Measurements from ENCODE around the gene SEC61G. TPM values are rescaled to one million over a fixed set of nuclear protein-coding genes. Genes with fewer than 3 reads are reported as not detected.
A peak's percentile ranks its signal among the peaks of the same experiment; 100 is the strongest.

SEC61G gene
- total RNA-seq, 1 experiment from 2014 or later: 359 TPM

DNA sequence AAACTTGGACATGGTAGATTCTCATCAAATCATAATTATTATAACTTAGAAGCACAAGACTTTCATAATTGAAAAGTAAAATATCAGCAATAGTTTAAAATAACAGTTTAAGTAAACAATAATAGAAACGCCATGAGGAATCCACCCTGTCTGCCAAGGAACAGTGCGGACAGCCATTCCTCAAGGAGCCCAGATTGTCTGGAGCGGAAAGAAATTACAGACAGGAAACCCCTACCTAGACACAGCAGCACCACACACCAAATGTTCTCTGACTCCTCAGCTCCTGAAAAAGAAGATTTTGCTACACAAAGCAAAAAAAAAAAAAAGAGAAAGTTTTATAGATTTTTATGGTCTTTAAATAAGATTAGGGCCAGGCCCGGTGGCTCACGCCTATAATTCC is 21.5 kb upstream of the SEC61G start:
- no peak for DNase-seq
- no peaks in the 10 kb centered on the region for H3K9me3 ChIP-seq (replicated peaks)
- no peak overlapping the region for H3K4me3 ChIP-seq
- no peaks in the 10 kb centered on the region for H3K36me3 ChIP-seq
- no peak overlapping the region for H3K27ac ChIP-seq
- H3K27me3 ChIP-seq: no peaks in the 10 kb centered on the region
- H3K4me1 ChIP-seq: peaks cover 43% of the 10 kb centered on the region

DNA sequence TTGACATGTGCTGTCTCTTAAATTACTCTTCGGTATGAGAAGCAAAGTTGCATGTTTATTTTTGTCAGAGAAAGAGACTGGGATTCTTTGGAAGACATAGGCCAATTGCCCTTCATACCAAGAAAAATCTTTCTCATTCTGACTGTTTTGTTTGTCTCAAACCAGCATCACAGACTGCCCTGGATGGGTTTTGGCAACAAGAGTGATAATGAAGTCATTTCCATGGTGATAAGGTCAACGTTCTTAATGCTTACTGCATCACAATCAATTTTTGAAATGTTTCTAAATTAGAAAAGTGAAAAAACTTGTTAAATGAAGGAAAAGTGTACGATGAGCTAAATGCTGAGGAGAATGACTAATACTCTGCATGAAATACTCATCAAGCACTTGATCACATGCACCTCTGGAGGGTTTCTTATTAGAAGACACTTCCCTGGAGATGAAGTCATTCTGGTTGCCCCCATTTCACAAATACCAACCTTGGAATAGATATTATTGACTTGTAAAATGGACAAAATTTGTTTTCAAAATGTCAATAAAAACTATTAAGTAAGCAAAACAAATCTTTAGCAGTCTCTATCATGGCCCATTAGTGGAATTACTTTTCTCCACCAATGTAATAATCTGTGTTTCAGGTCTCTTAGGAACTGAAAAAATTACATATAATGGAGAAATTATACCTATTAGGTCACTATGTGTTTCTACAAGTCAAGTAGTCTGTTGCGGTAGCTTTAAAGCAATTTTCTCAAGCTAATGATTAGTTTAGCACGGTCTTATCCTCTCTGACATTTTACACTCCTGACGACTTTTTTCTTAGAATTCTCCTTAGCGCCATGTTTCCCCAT is 19.9 kb upstream of the SEC61G start:
- Histone ChIP-seq H3K27me3 (no peaks in the 10 kb centered on the region), H3K4me3 (no peak overlapping the region), H3K36me3 (no peaks in the 10 kb centered on the region), H3K9me3 (replicated peaks) (no peaks in the 10 kb centered on the region), H3K4me1 (peaks cover 33% of the 10 kb centered on the region), H3K27ac (peak overlapping the region; percentile 30; the same call in 1 of the 2 replicates)
- DNase-seq: peak in 1 of 2 experiments; percentile 36

DNA sequence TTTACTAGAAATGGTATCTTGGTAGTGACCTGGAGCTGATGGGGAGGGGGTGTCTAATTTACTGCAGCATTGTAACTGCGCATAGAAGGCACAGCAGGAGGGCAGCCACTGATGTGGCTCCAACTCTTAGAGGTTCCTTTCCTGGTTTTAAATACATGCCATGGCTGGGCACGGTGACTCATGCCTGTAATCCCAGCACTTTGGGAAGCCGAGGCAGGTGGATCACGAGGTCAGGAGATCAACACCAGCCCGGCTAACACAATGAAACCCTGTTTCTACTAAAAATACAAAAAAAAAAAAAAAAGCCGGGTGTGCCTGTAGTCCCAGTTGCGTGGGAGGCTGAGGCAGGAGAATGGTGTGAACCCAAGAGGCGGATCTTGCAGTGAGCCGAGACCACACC is 19.2 kb upstream of the SEC61G start:
- DNase-seq: peak; percentile 52 to 70
- no peaks in the 10 kb centered on the region for H3K36me3 ChIP-seq
- H3K27me3 ChIP-seq: no peaks in the 10 kb centered on the region
- H3K27ac ChIP-seq: no peak overlapping the region
- peaks cover 26% of the 10 kb centered on the region for H3K4me1 ChIP-seq
- no peak overlapping the region for H3K4me3 ChIP-seq
- no peaks in the 10 kb centered on the region for H3K9me3 ChIP-seq (replicated peaks)

DNA sequence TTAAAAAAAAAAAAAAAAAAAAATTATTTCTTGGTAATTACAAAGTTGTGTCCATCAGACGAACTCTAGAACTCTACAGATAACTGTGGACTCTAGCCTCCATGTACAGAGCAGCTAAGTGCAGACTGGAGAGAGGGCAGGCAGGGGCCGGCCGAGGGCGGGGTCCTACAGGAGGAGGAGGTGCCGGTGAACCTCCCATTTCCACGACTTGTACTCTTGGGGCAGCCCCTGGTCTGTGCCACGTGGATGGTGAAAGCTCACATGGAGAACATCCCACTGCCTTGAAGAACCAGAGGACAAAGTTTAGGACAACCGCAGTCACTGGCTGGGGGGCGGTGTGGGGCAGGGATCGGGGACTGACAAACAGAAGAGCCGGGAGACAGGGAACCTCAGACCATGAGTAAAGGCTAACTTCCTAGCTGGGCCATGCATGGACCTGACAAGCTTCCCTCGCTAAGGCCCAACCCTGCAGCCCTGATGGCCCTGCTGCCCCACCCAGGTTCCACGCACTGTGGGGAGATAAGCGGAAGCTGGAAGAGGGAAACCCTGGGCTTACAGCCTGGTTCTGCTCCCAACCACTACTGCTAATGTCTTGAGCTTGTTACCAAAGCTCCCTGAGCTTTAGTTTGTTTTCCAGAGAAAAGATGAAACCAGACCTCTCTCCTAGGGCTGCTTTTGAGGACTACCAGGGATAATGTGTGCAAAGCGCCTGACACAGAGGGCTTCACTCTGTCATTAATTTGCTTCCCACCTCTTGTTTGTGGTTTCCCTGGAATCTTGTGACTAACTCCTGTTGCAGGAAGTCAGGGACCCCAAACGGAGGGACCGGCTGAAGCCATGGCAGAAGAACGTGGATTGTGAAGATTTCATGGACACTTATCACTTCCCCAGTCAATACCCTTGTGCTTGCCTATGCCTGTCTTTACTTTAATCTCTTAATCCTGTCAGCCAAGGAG is 16.1 kb upstream of the SEC61G start:
- H3K4me1 ChIP-seq: peaks cover 23% of the 10 kb centered on the region
- H3K27me3 ChIP-seq: no peaks in the 10 kb centered on the region
- no peaks in the 10 kb centered on the region for H3K9me3 ChIP-seq (replicated peaks)
- no peaks in the 10 kb centered on the region for H3K36me3 ChIP-seq
- no peak overlapping the region for H3K4me3 ChIP-seq
- DNase-seq: peak; percentile 77 to 93
- H3K27ac ChIP-seq: peak overlapping the region; percentile 44

DNA sequence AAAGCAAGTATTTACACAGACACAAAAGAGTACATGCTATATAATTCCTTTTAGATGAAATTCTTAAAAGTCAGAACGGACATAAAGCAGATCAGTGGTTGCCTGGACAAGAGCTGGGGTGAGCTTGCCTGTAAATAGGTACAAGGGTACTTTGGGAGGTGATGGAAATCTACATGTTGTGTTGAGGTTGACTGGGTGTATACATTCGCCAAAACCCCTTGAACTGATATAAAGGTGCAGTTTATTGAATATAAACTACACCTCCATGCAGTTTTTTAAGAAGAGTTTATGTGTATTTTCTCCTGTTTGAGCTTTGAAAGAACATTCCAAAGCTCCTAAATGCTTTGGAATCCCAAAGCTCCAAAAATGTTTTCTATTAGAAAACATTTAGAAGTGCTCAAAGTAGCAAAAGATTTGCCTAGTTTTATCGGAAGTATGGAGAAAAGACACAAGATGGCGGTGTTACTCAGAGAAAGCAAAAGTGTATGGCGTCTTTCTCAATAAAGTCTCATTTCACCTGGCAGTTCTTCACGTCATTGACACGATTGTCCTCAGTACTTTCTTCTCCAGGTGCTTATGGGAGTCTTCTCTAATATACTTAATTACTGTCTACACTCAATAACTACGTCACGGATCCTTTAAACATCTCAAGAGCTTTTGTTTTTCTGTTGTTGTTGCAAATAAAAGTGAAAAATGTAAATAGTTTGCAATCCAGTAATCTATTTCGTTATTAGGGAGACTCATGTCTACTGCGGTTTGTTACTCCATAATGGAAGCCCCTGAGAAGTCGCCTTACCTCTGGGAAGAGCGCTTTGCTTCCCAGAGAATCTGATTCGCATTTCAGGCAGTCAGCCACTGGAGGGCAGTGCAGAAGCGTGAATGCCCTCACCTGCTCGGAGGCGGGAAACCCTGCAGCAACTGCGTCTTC is 14.7 kb upstream of the SEC61G start:
- no peaks in the 10 kb centered on the region for H3K9me3 ChIP-seq (replicated peaks)
- H3K36me3 ChIP-seq: no peaks in the 10 kb centered on the region
- no peak overlapping the region for H3K4me3 ChIP-seq
- H3K4me1 ChIP-seq: peaks cover 19% of the 10 kb centered on the region
- DNase-seq: peak; percentile 88 to 95
- H3K27ac ChIP-seq: no peak overlapping the region
- no peaks in the 10 kb centered on the region for H3K27me3 ChIP-seq

DNA sequence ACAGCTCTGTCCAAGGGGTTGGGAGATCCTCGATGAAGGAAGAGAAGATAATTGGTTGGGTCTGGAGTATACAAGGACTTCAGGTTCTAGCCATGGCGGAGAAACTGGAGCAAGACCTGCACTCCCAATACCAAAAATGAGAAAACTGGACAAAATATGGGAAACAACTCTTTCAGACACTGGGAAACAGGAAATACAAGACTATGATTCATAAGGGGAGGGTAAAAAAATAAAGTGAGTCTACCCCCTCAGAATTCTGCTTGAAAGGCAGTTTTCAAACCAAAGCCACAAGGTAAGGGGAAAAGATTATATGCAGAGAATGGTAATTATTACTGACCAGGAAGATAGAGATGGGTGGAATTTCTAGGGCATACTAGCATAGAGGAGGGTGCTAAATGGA is 10.2 kb upstream of the SEC61G start:
- H3K4me3 ChIP-seq: no peak overlapping the region
- no peaks in the 10 kb centered on the region for H3K9me3 ChIP-seq (replicated peaks)
- H3K4me1 ChIP-seq: no peaks in the 10 kb centered on the region
- no peaks in the 10 kb centered on the region for H3K27me3 ChIP-seq
- no peaks in the 10 kb centered on the region for H3K36me3 ChIP-seq
- H3K27ac ChIP-seq: no peak overlapping the region
- no peak for DNase-seq

DNA sequence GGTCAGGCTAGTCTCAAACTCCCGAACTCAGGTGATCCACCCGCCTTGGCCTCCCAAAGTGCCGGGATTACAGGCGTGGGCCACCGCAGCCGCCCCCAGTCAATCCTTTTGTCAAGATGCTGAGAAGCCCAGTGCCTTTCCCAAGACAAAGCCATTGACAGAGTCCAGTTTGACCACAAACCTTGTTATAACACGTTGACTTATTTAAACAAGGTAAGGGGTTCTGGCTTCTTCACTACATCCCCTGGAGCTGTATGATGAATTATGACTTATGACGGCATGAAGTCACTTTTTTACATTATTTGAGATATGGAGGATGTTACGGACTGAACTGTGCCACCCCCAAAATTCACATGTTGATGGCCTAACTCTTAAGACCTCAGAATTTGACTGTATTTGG is 5.8 kb upstream of the SEC61G start:
- no peak for DNase-seq
- Histone ChIP-seq H3K27me3 (no peaks in the 10 kb centered on the region), H3K4me1 (no peaks in the 10 kb centered on the region), H3K27ac (no peak overlapping the region), H3K4me3 (no peak overlapping the region), H3K36me3 (no peaks in the 10 kb centered on the region), H3K9me3 (replicated peaks) (no peaks in the 10 kb centered on the region)

DNA sequence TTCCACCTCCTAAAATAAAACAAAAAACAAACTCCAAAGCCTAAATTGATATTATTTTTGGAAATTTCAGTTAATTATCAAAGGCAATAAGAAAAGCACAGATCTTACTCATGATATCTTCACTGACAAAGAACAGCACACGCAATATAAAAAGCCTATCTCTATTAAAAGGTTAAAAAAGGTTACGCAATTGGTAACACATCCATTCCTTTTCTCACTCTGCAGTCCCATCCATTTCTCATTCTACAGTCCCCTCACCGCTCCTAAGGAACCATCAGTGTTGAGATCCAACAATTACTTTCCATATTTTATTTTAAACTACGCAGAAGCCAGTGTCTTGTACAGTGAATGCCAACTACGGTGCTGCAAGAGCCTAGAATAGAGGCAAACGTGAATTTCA is 1.3 kb downstream of the SEC61G start:
- Histone ChIP-seq H3K27ac (no peak overlapping the region), H3K27me3 (no peaks in the 10 kb centered on the region), H3K9me3 (replicated peaks) (no peaks in the 10 kb centered on the region), H3K4me3 (peak overlapping the region; percentile 92), H3K36me3 (peaks cover 25% of the 10 kb centered on the region), H3K4me1 (0 out of 2 replicates have a peak, but pooled peaks cover 6% of the 10 kb centered on the region)
- no peak for DNase-seq

DNA sequence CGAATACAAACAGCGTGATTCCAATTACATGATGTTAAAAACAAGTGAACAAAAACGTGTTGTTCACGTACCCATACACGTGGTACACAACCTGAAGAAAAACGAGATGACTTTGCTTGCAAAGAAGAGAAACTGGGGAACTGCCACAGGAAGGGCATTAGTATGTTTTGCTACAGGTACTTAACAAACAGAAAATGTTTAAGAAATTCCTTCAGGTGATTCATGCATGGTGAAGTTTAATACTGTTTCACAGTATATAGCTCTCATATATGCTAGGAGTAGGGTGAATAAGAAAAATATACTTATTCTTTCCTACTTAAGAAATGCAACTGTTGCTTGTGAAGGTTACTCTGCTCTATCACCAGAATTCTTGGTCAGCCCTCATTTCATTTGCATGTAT is 9.8 kb downstream of the SEC61G start:
- Histone ChIP-seq H3K27me3 (no peaks in the 10 kb centered on the region), H3K9me3 (replicated peaks) (no peaks in the 10 kb centered on the region), H3K36me3 (peaks cover 45% of the 10 kb centered on the region), H3K27ac (no peak overlapping the region), H3K4me3 (no peak overlapping the region), H3K4me1 (no peaks in the 10 kb centered on the region)
- DNase-seq: no peak

DNA sequence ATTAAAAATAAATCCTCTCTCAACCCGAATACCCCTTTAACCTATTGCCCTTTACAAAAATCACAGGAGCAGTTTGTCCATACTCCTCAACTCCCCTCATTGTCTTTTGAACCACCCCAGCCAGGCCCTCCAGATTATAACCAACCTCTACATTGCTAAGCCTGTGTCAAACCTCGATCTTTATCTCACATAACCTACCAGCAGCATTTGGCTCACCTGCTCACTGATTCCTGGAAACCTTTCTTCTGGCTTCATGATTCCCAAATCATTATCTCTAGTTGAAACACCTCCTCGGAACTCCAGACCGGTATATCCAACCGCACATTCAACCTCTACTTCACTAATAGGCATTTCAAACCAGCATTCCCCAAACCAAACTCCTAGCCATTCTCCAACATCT is 11.8 kb downstream of the SEC61G start:
- Histone ChIP-seq H3K36me3 (peaks cover 35% of the 10 kb centered on the region), H3K4me3 (no peak overlapping the region), H3K9me3 (replicated peaks) (no peaks in the 10 kb centered on the region), H3K4me1 (no peaks in the 10 kb centered on the region), H3K27me3 (no peaks in the 10 kb centered on the region), H3K27ac (no peak overlapping the region)
- no peak for DNase-seq

DNA sequence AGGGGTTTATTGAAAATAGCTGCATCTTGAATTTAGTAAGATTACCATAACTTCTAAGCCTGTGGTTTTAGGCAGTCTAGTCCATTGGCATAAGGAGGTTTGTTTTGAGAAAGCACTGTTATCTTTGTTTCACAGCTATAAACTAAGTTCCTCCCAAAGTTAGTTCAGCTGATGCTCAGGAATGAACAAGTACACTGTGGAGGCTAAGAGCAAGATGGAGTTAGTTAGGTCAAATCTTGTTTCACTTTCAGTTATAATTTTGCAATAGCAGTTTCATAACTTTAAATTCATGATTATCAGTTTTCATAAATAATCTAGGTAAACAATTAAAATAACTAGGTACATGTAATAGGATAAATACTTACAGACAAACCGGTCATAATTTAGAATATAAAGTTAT is 15.4 kb downstream of the SEC61G start:
- no peaks in the 10 kb centered on the region for H3K9me3 ChIP-seq (replicated peaks)
- no peaks in the 10 kb centered on the region for H3K27me3 ChIP-seq
- no peak overlapping the region for H3K27ac ChIP-seq
- peaks cover 8% of the 10 kb centered on the region for H3K36me3 ChIP-seq
- H3K4me3 ChIP-seq: no peak overlapping the region
- no peak for DNase-seq
- no peaks in the 10 kb centered on the region for H3K4me1 ChIP-seq

DNA sequence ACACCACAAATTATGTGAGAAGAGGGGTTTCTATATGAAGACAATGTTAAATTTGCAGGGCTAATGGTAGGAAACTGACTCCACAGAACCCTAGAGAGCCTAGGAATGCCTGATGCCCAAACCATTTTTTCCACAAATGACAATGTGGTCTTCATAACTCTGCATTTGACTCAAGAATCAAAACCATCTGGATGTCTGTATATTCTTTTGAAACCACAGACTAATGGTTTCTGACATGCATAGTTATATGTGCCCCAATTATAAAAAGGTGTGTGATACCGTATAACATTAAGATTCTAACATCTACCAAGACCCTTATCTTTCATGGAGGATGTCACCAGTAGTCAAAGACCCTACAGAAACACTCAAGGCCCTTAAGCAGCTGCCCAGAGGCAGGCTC is 20.3 kb downstream of the SEC61G start:
- H3K27me3 ChIP-seq: no peaks in the 10 kb centered on the region
- no peak overlapping the region for H3K27ac ChIP-seq
- no peaks in the 10 kb centered on the region for H3K36me3 ChIP-seq
- no peaks in the 10 kb centered on the region for H3K4me1 ChIP-seq
- DNase-seq: no peak
- no peak overlapping the region for H3K4me3 ChIP-seq
- H3K9me3 ChIP-seq (replicated peaks): no peaks in the 10 kb centered on the region

DNA sequence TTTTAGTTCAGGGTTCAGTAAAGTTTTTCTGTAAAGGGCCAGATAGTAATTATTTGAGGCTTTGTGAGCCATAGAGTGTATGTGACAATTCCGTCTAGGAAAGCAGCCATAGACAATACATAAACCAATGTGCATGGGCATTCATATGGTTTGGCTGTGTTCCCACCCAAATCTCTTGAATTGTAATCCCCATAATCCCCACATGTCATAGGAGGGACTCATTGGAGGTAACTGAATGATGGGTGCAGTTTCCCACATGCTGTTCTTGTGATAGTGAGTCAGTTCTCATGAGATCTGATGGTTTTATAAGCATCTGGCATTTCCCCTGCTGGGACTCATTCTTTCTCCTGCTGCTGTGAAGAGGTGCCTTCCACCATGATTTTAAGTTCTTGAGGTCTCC is 29.9 kb downstream of the SEC61G start:
- Histone ChIP-seq H3K27ac (no peak overlapping the region), H3K36me3 (no peaks in the 10 kb centered on the region), H3K27me3 (peaks cover 4% of the 10 kb centered on the region; the same call in 1 of the 2 replicates), H3K4me1 (no peaks in the 10 kb centered on the region), H3K9me3 (replicated peaks) (no peaks in the 10 kb centered on the region), H3K4me3 (no peak overlapping the region)
- DNase-seq: peak in 1 of 2 experiments; percentile 14

DNA sequence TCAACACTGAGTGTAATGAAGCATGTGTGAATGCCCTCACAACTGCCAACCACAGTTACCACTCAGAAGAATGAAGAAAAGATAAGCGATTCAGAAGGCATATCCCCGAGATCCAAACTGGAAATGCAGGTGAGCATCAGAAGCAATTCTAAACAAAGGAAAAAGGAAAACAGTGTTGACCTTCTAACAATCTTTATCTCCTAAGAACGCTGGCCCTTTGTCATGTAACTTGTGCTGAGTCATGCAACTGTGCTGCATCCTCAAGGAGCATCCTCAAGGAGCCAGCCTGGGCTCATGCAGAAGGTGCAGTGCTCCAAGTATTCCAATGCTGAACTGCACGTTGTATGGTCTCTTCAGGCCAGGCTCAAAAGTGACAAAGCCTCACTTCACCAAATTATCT is 30.6 kb downstream of the SEC61G start:
- Histone ChIP-seq H3K36me3 (no peaks in the 10 kb centered on the region), H3K4me3 (no peak overlapping the region), H3K4me1 (no peaks in the 10 kb centered on the region), H3K27ac (no peak overlapping the region), H3K27me3 (peaks cover 4% of the 10 kb centered on the region; the same call in 1 of the 2 replicates), H3K9me3 (replicated peaks) (no peaks in the 10 kb centered on the region)
- DNase-seq: no peak
